HG02884 (cell line): Measurements from ENCODE around the gene CEP131.

Source experiments
- ATAC-seq: cut with Tn5 transposase; IDR thresholded peaks from one replicate; pipeline ENCODE4 v1.9.1; 2021; ENCODE audit warnings: mild to moderate bottlenecking, moderate library complexity; ENCODE audit not compliant: unreplicated experiment

Gene CEP131

DNA sequence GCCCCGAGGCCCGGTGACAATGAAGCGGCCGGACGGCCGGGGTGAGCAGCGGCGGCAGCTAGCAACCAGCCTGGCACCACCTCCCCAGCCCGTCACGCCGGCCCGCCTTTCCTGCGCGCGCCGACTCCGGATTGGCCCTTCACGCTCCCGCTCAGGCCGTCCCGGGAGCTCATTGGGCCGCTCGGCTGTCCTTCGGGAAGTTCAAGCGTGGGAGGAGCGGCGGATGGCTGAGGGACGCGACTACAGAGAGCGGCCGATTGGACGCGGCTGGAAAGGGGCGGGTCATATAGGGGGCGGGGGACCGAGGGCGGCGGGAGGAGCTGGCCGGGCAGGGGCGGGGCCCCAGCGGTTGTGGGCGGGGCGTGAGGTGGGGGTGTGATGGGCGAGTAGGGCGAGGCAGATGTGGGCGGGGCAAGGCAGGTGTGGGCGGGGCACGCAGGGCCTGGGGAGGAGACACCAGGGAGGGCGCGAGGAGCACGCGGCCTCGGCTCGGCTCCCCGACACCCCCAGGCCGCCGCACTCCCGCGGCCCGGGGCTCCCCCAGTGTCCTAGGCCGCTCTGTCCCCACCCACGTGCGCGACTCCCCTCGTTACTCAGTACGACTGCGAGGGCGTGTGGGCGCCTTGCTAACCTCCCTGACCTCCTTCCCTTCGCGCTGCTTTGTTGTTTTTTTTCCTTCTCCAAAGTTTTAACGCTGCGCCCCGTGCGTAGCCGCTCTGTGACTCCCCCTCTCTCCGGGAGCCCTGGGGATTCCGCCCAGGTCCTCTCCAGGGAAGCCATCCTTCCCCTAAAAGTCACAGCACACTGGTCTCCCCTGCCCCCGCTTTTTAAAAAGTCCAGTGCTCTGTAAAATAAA is at the start of gene CEP131:
Gene CEP131 (minus strand): TSS at position 60 of the 856 bp plus-strand sequence. CDS start 2,909 bp downstream, outside the sequence.
- peak; percentile 90 for ATAC-seq

DNA sequence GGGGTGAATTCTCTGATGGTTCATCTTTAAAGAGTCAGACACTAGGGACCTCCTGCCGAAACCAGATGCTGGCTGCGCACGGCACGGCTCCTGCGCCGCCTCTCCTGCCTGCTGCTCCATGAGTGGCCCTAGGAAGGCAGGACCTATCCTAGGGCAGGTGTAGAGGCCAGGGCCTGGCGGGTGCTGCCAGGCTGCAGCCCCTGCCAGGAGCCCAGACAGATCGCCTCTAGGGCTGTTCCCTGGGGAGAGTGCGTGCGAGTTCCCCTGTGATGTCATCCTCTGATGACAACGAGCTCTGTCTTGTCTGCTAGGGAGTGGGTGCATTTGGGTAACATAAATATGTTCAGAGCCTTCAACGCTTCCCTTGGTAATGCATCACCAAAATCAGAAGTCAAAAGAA is 48.5 kb upstream of the CEP131 start:
- ATAC-seq: no peak

- ATAC-seq: no peak
Measured at GRCh38 chr17:81270279-81270678, 47.5 kb upstream of the CEP131 start.

DNA sequence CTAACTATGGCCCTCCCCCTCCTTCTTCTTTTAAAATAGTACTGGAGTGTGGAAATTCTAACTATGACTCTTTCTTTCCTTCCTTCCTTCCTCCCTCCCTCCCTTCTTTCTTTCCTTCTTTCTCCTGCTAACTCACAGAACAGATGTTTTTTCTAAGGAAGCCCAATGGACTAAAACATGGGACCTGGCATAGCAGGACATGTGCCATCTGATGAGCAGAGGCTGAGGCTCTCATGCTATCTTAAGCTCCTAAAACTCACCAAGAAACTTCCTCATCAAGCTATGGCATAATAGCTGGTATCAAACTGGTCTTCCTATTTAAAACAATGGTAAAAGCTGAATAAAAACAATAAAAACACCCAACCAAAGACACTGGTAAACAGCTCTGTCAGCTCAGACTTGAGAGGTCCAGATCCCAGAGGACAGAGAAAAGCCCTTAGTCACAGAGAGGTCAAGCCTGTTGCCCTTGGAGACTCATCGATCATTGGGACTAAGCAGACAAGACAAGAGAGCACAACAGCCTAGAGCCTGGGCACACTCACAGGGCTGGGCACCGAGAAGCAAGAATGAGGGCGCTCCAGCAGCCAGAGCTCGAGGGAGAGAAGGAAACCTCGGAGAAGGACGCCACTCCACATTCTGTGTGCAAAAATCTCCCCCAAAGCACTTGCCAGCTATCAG is 44.8 kb upstream of the CEP131 start:
- no peak for ATAC-seq

DNA sequence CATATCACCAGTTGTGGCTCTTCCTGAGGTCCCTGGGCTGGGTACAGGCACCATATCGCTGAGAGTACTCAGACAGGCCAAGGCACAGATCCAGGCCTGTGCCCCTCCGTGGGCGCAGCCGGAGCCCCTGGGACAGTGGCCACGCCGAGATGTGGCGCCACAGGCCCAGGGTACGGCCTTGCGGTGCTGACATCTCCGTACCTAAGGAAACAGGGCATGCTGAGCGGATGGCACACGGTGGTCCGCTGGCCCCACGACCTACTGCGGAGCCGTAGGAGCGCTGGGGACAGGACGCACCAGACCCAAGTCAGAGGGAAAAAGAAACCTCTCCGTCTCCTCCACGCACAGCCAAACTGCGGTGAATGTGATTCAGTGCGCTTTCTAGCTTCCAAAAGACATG is 42.8 kb upstream of the CEP131 start:
- no peak for ATAC-seq

DNA sequence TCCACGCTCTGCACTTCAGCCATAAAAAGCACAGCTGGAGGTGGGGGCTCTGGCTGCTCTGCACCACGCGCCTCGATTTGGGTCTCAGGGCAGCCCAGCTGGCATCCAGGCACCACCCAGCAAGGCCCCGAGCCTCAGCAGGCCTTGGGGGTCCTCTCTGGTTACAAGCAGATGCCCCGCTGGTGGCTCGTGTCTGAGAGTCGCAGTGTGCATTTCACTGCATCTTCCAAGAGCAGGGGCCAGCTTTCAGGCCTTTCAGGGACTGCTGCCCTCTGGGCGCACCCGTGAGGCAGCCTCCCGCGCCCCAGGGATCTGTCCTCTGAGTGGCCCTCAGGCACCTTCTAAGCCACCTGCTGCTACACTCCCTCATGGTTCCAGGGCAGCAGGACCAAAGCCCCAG is 41.9 kb upstream of the CEP131 start:
- ATAC-seq: no peak

DNA sequence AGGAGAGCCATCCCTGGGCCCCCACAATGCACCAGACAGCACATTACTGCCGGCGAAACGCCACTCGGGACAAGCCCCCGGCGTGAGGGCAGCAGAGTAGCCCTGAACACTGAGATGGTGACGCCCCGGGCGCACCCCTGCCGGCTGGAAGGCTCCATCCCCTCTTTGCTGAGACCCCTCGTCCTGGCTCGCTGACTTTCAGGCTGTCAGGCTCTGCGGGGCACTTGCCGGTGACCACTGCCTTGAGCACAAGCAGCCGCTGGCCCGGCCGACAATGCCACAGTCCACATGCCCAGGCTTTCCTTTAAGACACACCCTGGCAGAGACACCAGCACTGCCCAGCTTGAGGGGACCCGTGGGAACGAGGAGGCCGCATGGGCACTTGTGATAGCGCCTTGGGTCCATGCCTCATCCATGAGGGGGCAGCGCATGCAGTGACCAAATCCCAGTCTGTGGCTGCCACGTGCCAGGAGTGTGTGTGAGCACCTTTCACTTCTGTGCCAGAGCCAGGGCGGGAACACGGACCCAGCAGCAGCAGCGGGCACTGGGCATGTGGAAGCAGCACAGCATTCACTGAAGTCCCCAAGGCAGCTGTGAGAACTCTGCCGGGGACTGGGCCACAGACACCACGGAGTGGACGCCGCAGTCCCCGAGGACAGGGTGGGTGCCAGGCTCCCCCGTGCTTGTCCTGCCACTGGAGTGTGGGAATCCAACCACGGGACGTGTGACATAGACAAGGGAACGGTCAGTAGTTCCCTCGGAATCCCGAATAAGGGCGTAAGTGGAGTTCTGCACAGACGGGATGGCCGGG is 40.8 kb upstream of the CEP131 start:
- no peak for ATAC-seq

DNA sequence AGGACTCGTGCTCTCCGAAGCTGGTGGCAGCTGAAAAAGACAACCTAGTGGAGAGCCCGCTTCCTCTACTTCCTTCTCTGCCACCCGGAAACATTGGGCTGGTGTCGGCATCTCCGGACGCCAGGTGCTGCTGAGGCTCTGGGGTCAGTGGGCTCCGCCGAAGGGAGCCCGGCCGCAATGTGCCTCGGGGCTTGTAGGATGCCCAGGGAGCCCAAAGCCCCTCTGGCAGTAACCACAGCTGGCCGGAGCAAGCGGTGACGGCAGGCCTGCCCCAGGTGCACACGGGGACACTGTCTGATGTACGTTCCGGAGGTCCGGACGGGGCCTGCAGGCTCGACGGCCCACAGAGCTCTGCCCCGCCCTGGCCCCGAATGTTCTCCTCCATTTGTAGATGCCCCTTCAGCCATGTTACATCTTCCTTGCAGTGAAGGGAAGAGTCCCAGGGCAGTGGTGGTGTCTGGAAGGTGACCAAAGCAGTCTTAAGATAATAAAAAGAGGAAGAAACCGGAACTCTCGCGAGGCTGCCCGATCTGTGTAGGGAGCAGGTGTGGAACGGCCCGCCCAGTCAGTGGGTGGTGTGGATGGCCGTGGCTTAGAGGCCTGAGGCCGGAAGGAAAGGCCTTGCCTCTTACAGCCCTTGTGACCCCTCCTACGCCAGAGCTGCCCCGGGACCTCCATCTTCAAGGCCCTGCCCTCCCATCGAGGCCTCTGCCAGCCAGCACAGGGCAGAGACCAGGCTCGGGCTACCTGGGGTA is 39.0 kb upstream of the CEP131 start:
- ATAC-seq: no peak

DNA sequence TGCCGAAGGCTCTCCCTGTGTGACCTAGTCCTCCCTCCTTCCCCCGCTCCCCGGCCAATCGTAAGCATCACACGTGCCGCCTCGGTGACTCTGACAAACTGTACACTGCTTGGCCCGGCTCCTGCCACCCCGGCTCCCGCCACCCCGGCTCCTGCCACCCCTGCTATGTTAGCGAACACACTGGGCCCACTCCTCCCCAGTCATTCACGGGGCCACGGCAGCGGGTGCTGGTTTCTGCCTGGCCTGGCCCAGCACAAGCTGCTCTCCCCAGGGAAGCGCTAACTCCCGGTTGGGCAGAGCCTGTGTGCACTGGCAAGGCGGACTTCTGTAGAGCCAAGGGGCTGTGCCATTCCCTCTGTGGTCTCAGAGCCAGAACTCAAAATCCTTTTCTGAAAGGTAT is 38.3 kb upstream of the CEP131 start:
- no peak for ATAC-seq

DNA sequence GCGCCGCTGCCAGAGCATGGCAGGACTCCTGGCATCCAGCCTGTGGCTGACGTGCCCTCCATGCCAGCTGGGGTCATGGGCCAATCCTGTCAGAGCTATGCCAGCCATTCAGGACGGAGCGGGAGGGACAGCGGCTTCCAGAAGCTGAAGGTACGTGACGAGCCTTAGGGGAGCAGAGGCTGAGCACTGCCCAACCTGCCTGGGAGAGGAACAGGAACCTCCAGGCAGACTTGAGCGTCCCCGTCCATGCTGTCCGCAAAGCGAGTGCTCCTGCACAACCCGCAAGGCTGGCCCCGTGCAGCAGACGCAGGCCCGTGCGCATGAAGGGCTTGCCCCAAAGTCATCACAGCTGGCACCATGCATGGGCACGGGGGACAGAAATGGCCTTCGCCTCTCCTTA is 37.9 kb upstream of the CEP131 start:
- no peak for ATAC-seq

DNA sequence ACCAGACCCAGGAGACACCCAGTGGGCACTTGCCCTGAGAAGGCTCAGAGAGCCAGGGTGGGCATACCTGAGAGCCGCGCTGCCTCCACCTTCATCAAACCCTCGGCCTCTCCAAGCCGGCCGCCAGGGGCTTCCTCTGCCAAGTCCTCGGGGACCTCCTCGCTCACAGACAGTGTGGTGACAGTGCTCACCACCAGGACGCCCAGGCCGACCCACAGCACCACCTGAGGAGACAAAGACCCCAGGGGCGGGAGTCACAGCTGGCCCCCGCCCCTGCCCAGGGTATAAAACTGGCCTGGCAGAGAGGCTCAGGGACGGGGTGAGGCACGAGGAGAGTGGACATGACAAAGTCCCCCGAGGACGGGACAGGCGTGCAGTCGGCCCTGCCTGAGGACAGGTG is 37.4 kb upstream of the CEP131 start:
- ATAC-seq: no peak

- ATAC-seq: no peak
Measured at GRCh38 chr17:81259058-81259605, 36.4 kb upstream of the CEP131 start.

- ATAC-seq: no peak
Measured at GRCh38 chr17:81258292-81258691, 35.5 kb upstream of the CEP131 start.

GRCh38 chr17:81257533-81257932 is 34.8 kb upstream of the CEP131 start:
- no peak for ATAC-seq

GRCh38 chr17:81256616-81257015 is 33.9 kb upstream of the CEP131 start:
- ATAC-seq: no peak

DNA sequence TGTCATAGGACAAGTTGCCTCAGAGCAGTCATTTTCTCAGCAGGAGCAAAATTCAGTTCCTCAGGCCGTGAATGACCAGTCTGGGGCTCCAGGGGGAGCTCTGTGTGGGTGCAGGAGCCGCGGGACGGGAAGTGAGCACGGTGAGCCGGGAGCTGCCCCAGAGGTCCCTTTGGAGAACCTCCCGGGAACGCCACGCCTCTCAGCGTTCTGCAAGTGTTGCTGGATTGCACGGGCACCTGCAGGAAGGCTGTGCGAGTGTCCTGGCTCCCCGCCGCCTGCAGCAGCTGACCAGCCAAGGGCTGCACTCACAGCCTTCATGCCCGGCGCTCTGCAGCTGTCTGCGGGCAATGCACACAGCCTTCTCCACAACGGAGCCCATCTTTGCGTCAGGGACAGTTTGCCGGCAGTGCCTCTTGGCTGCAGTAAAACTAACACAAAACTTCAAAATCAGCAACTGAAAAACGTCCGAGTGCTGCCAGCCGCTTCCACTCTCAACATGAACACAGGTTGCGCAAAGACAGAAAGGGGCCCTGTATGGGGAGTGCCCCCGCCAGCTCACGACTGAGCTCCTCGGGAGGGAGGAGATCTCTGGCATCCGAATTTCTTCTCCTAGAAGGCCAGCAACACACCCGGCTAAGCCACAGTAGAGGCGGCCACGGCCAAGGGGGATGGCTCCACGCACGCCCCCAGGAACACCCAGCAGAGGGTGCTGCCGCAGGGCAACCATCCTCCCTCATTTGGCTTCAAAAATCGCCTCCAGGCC is 32.4 kb upstream of the CEP131 start:
- no peak for ATAC-seq

DNA sequence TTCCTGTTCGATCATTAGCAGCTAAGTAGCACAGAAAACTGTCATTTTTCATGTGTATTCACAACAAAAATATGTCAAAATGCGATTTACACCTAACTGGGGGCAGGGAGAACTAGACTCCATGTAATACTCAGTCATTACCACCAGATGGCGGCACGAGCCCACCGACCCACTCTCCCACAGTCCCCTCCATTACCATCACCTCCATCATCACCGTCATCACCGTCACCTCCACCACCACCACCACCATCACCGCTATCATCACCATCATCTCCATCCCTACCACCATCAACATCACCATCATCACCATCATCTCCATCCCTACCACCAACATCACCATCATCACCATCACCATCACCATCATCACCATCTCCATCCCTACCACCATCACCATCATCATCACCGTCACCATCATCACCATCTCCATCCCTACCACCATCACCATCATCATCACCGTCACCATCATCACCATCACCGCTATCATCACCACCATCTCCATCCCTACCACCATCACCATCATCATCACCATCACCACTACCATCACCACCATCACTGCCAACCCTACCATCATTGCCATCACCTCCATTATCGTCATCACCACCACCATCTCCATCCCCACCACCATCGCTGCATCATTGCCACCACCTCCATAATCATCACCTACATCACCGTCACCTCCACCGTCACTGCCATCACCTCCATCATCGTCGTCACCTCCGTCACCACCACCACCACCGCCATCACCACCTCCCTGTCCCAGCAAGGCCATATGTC is 30.8 kb upstream of the CEP131 start:
- no peak for ATAC-seq

- ATAC-seq: no peak
Measured at GRCh38 chr17:81252987-81253329, 30.2 kb upstream of the CEP131 start.

GRCh38 chr17:81252326-81252986 is 29.7 kb upstream of the CEP131 start:
- ATAC-seq: no peak
